ENCODE measurements around the gene RNF212. TPM values are rescaled to one million over a fixed set of nuclear protein-coding genes. Genes with fewer than 3 reads are reported as not detected.
"Not testable (repeated sequence)": the region's sequence is repeated elsewhere in the genome, so short reads cannot be mapped to it uniquely, and the experiment has no call there.

The RNF212 gene
- total and polyA plus RNA-seq, 2 experiments from 2014 or later = 17.0 to 20.6 TPM

DNA sequence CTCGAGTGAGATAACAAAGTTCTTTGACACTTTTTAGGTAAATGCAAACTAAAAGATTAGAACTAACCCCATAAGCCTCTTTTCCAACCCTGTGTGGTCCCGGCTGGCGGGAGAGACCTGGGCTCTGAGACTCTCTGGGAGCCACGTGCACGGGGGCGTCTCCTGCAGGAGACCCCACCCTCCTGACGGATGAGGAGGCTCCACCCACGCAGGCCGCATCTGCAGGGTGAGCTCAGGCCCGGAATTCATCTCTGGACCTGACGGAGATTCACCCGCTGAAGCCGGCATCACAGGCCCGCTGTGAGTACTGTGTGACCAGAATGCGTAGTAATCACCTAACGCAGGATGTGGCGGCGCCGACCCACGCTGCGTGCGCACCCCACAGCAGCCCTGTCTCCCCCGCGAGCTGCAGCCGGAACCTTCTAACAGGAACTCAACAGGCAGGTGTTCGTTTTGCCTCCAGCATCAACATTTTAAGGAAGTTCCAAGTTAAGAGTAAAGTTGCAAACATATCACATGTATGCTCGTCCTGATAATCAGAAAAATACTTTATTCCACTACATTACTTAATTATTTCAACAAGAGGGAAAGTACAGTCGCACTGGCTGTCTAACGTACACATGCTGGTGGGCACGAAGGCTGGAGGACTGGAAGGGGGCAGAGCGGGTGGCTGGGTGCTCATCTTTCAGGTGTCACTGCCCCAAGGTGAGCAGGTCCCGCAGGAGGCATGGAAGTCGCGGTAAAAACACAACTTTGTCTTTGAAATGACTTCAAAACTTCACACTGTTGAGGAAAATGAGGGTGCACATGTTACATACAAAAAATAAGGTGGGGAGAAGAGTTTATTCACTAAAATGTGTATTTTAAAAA is 57.4 kb downstream of the RNF212 start (continued):
- TF ChIP-seq, protein P1, sequence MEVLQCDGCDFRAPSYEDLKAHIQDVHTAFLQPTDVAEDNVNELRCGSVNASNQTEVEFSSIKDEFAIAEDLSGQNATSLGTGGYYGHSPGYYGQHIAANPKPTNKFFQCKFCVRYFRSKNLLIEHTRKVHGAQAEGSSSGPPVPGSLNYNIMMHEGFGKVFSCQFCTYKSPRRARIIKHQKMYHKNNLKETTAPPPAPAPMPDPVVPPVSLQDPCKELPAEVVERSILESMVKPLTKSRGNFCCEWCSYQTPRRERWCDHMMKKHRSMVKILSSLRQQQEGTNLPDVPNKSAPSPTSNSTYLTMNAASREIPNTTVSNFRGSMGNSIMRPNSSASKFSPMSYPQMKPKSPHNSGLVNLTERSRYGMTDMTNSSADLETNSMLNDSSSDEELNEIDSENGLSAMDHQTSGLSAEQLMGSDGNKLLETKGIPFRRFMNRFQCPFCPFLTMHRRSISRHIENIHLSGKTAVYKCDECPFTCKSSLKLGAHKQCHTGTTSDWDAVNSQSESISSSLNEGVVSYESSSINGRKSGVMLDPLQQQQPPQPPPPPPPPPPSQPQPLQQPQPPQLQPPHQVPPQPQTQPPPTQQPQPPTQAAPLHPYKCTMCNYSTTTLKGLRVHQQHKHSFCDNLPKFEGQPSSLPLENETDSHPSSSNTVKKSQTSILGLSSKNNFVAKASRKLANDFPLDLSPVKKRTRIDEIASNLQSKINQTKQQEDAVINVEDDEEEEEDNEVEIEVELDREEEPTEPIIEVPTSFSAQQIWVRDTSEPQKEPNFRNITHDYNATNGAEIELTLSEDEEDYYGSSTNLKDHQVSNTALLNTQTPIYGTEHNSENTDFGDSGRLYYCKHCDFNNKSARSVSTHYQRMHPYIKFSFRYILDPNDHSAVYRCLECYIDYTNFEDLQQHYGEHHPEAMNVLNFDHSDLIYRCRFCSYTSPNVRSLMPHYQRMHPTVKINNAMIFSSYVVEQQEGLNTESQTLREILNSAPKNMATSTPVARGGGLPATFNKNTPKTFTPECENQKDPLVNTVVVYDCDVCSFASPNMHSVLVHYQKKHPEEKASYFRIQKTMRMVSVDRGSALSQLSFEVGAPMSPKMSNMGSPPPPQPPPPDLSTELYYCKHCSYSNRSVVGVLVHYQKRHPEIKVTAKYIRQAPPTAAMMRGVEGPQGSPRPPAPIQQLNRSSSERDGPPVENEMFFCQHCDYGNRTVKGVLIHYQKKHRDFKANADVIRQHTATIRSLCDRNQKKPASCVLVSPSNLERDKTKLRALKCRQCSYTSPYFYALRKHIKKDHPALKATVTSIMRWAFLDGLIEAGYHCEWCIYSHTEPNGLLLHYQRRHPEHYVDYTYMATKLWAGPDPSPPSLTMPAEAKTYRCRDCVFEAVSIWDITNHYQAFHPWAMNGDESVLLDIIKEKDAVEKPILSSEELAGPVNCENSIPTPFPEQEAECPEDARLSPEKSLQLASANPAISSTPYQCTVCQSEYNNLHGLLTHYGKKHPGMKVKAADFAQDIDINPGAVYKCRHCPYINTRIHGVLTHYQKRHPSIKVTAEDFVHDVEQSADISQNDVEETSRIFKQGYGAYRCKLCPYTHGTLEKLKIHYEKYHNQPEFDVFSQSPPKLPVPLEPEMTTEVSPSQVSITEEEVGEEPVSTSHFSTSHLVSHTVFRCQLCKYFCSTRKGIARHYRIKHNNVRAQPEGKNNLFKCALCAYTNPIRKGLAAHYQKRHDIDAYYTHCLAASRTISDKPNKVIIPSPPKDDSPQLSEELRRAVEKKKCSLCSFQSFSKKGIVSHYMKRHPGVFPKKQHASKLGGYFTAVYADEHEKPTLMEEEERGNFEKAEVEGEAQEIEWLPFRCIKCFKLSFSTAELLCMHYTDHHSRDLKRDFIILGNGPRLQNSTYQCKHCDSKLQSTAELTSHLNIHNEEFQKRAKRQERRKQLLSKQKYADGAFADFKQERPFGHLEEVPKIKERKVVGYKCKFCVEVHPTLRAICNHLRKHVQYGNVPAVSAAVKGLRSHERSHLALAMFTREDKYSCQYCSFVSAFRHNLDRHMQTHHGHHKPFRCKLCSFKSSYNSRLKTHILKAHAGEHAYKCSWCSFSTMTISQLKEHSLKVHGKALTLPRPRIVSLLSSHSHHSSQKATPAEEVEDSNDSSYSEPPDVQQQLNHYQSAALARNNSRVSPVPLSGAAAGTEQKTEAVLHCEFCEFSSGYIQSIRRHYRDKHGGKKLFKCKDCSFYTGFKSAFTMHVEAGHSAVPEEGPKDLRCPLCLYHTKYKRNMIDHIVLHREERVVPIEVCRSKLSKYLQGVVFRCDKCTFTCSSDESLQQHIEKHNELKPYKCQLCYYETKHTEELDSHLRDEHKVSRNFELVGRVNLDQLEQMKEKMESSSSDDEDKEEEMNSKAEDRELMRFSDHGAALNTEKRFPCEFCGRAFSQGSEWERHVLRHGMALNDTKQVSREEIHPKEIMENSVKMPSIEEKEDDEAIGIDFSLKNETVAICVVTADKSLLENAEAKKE (CRISPR knock-in tag; IDR thresholded peaks at IDR 0.05) = no peak
- TF ChIP-seq ZNF114 (CRISPR knock-in tag; IDR thresholded peaks at IDR 0.05) (no peak), CREB1 (CRISPR knock-in tag; IDR thresholded peaks at IDR 0.05; ENCODE audit: low read depth) (no peak)
- TF ChIP-seq, protein P2, sequence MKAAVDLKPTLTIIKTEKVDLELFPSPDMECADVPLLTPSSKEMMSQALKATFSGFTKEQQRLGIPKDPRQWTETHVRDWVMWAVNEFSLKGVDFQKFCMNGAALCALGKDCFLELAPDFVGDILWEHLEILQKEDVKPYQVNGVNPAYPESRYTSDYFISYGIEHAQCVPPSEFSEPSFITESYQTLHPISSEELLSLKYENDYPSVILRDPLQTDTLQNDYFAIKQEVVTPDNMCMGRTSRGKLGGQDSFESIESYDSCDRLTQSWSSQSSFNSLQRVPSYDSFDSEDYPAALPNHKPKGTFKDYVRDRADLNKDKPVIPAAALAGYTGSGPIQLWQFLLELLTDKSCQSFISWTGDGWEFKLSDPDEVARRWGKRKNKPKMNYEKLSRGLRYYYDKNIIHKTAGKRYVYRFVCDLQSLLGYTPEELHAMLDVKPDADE (IDR thresholded peaks at IDR 0.05) = no peak

DNA sequence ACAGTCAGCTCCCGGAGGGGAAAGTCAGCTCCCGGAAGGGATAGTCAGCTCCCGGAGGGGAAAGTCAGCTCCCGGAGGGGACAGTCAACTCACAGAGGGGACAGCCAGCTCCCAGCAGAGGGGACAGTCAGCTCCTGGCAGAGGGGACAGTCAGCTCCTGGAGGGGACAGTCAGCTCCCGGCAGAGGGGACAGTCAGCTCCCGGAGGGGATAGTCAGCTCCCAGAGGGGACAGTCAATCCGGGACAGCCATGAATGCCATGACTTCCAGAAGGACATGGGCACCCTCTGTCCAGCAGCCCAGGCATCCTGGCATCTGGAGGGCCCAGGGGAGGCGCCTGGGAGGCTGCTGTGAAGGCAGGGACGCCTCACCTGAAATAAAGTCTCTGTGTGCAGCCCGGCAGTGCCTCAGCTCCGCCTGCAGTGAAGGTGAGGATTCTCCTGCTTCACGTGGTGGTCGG is 58.1 kb downstream of the RNF212 start:
- not testable (repeated sequence) for DNase-seq (ENCODE audit: low spot score); H3K9me3 Mint-ChIP-seq; H3K9me2 ChIP-seq (ENCODE audit: insufficient read depth); H3K79me2 ChIP-seq (replicated peaks; ENCODE audit: insufficient read depth); H3K4me1 Mint-ChIP-seq; H3K36me3 ChIP-seq (ENCODE audit: insufficient read depth); H4K20me1 ChIP-seq (replicated peaks; ENCODE audit: insufficient read depth); H3K27ac Mint-ChIP-seq; H3K4me1 ChIP-seq (ENCODE audit: insufficient read depth); H3K27me3 ChIP-seq (ENCODE audit: insufficient read depth); H3K36me3 Mint-ChIP-seq (ENCODE audit: low read depth); H3F3A ChIP-seq (replicated peaks; ENCODE audit: low read depth); H3K27ac ChIP-seq (ENCODE audit: low read depth)
- peak overlapping the region; percentile 17; the same call in 1 of the 3 replicates for H3K4me3 Mint-ChIP-seq
- H3K27me3 Mint-ChIP-seq (ENCODE audit: insufficient read depth, low read depth, poor library complexity) = peaks cover 18% of the 10 kb centered on the region
- H3K4me3 ChIP-seq = 0 out of 2 replicates have a peak overlapping the region, but pooled peaks have one; percentile 20
- peak overlapping the region; percentile 60 for H3K4me2 ChIP-seq
- peak overlapping the region; percentile 87 for H2AFZ ChIP-seq
- ATAC-seq = peak; percentile 41

DNA sequence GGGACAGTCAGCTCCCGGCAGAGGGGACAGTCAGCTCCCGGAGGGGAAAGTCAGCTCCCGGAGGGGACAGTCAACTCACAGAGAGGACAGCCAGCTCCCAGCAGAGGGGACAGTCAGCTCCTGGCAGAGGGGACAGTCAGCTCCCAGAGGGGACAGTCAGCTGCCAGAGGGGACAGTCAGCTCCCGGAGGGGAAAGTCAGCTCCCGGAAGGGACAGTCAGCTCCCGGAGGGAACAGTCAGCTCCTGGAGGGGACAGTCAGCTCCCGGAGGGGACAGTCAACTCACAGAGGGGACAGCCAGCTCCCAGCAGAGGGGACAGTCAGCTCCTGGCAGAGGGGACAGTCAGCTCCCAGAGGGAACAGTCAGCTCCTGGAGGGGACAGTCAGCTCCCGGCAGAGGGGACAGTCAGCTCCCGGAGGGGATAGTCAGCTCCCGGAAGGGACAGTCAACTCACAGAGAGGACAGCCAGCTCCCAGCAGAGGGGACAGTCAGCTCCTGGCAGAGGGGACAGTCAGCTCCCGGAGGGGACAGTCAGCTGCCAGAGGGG is 58.6 kb downstream of the RNF212 start:
- peaks cover 16% of the 10 kb centered on the region for H3K27me3 Mint-ChIP-seq (ENCODE audit: insufficient read depth, low read depth, poor library complexity)
- not testable (repeated sequence) for H3K4me1 Mint-ChIP-seq; H3K4me1 ChIP-seq (ENCODE audit: insufficient read depth); H3K27me3 ChIP-seq (ENCODE audit: insufficient read depth); H2AFZ ChIP-seq; H3K4me2 ChIP-seq; H3F3A ChIP-seq (replicated peaks; ENCODE audit: low read depth); H3K36me3 ChIP-seq (ENCODE audit: insufficient read depth); H3K9me3 Mint-ChIP-seq; H3K79me2 ChIP-seq (replicated peaks; ENCODE audit: insufficient read depth); H3K4me3 ChIP-seq; H3K36me3 Mint-ChIP-seq (ENCODE audit: low read depth); DNase-seq (ENCODE audit: low spot score); H3K27ac Mint-ChIP-seq; H3K27ac ChIP-seq (ENCODE audit: low read depth); H3K9me2 ChIP-seq (ENCODE audit: insufficient read depth); H3K4me3 Mint-ChIP-seq; H4K20me1 ChIP-seq (replicated peaks; ENCODE audit: insufficient read depth); ATAC-seq

DNA sequence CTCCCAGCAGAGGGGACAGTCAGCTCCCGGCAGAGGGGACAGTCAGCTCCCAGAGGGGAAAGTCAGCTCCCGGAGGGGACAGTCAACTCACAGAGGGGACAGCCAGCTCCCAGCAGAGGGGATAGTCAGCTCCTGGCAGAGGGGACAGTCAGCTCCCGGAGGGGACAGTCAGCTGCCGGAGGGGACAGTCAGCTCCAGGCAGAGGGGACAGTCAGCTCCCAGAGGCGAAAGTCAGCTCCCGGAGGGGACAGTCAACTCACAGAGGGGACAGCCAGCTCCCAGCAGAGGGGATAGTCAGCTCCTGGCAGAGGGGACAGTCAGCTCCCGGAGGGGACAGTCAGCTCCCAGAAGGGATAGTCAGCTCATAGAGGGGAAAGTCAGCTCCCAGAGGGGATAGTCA is 59.5 kb downstream of the RNF212 start:
- H3K4me3 ChIP-seq; H3K9me3 Mint-ChIP-seq; H3K36me3 Mint-ChIP-seq (ENCODE audit: low read depth); H3K79me2 ChIP-seq (replicated peaks; ENCODE audit: insufficient read depth); H3K27ac ChIP-seq (ENCODE audit: low read depth); DNase-seq (ENCODE audit: low spot score); H2AFZ ChIP-seq; H3K4me1 Mint-ChIP-seq; H3K36me3 ChIP-seq (ENCODE audit: insufficient read depth); H3K4me3 Mint-ChIP-seq; H3F3A ChIP-seq (replicated peaks; ENCODE audit: low read depth); H4K20me1 ChIP-seq (replicated peaks; ENCODE audit: insufficient read depth); ATAC-seq; H3K4me1 ChIP-seq (ENCODE audit: insufficient read depth); H3K4me2 ChIP-seq; H3K9me2 ChIP-seq (ENCODE audit: insufficient read depth); H3K27ac Mint-ChIP-seq; H3K27me3 ChIP-seq (ENCODE audit: insufficient read depth): not testable (repeated sequence)
- H3K27me3 Mint-ChIP-seq (ENCODE audit: insufficient read depth, low read depth, poor library complexity) = peaks cover 13% of the 10 kb centered on the region

Data from GM23338 (cell line).